Spleen (tissue), 7 donors: ENCODE measurements around the gene ELAVL4.

ENCODE experiments used
- CTCF ChIP-seq, 11 experiments: fragments of 200-600 bp in 7 of 11; fragments of 450-650 bp in 4 of 11; sonication (generic) in 4 of 11; IDR thresholded peaks in 8 of 11; conservative IDR thresholded peaks in 3 of 11; 1 replicate in 7 of 11; 2 replicates in 4 of 11; pipeline versions ENCODE4 v1.4.0 to v1.8.0; 2016 to 2021; ENCODE audit warnings: antibody characterized with exemption in 11 of 11, inconsistent platforms in 4 of 11, mild to moderate bottlenecking in 1 of 11
- POLR2A ChIP-seq, 3 donors: fragments of 450-650 bp; IDR thresholded peaks; one replicate each; pipeline ENCODE4 v1.5.1; 2017; ENCODE audit warnings: antibody characterized with exemption in 3 of 3, mild to moderate bottlenecking in 1 of 3
- POLR2AphosphoS5 ChIP-seq, 3 donors: sonication (generic); formaldehyde crosslinking; IDR thresholded peaks; one replicate each; pipeline ENCODE4 v1.5.1; 2017; ENCODE audit warnings: antibody characterized with exemption in 3 of 3
- donor health status: DM: no; HTN: no; CAD: no; lungs with moderate emphysema.
- donor health status: DM: no; HTN: no; CAD: no.
- donor health status: DM: no; HTN: no; CAD: no.

GRCh38 chr1:50251702-50252101 is 143.0 kb downstream of the ELAVL4 start:
- TF ChIP-seq CTCF (IDR thresholded peaks at IDR 0.05 in 8 of 11, conservative IDR thresholded peaks at IDR 0.05 in 3 of 11) (no peak), POLR2AphosphoS5 (IDR thresholded peaks at IDR 0.05) (no peak), POLR2A (IDR thresholded peaks at IDR 0.05) (no peak)
